ENCODE results near the gene ZNF419. TPM values are rescaled to one million over a fixed set of nuclear protein-coding genes. Genes with fewer than 3 reads are reported as not detected.

The ZNF419 gene
- total and polyA plus RNA-seq, 9 of the 15 experiments (the other 6 are each of a cell fraction or from before 2014, with no cell fraction given): 0.07 to 5.4 (median 1.5) TPM

DNA sequence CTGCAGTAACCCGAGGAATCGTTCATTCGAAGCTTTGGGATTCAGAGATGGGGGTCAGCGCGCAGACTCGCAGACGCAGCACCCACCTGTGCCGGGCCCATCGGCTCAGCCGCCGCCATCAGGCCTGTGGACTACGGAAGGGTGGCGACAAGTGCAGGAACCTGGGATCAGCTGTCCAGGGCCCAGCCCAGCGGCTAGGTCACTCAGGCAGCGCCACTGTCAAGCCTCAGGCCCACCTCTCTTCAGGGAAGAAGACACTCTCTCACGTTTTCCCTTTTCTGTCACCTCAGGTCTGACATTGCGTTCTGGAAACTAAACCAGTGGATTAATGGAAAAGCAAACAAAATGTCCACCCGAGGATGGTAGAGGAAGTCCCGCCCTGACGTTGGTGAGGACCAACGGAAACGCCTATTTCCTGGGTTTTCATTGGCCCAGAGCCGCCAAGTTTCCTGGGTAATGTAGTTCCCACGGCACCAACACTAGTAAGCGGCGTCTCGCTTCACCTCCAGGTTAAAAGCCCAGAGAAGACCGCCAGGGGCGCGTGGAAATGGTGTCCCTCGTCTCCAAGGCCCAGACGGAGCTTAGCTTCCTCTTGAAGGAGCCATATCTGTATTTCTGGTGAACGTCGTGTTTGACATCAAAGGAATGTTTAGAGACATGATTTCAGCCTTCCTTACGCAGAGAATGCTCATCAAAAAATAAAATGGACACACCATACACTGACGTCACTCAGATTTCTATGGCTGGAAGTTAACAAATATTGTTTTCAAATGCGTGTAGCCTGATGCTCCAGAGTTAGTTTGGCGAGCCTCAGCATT is 10.2 kb upstream of the ZNF419 start, which contains the start of gene ZNF772 (continued):
- TF ChIP-seq, protein P1, sequence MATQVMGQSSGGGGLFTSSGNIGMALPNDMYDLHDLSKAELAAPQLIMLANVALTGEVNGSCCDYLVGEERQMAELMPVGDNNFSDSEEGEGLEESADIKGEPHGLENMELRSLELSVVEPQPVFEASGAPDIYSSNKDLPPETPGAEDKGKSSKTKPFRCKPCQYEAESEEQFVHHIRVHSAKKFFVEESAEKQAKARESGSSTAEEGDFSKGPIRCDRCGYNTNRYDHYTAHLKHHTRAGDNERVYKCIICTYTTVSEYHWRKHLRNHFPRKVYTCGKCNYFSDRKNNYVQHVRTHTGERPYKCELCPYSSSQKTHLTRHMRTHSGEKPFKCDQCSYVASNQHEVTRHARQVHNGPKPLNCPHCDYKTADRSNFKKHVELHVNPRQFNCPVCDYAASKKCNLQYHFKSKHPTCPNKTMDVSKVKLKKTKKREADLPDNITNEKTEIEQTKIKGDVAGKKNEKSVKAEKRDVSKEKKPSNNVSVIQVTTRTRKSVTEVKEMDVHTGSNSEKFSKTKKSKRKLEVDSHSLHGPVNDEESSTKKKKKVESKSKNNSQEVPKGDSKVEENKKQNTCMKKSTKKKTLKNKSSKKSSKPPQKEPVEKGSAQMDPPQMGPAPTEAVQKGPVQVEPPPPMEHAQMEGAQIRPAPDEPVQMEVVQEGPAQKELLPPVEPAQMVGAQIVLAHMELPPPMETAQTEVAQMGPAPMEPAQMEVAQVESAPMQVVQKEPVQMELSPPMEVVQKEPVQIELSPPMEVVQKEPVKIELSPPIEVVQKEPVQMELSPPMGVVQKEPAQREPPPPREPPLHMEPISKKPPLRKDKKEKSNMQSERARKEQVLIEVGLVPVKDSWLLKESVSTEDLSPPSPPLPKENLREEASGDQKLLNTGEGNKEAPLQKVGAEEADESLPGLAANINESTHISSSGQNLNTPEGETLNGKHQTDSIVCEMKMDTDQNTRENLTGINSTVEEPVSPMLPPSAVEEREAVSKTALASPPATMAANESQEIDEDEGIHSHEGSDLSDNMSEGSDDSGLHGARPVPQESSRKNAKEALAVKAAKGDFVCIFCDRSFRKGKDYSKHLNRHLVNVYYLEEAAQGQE (IDR thresholded peaks at IDR 0.05; ENCODE audit: borderline replicate concordance): no peak
- TF ChIP-seq, protein P1 (CRISPR knock-in tag; IDR thresholded peaks at IDR 0.05; ENCODE audit: low read depth): no peak
- no peak for TF ChIP-seq NRF1 (conservative IDR thresholded peaks at IDR 0.05 in 1 of 2, IDR thresholded peaks at IDR 0.05 in 1 of 2)
- TF ChIP-seq ZNF282 (CRISPR knock-in tag; IDR thresholded peaks at IDR 0.05): no peak
- TF ChIP-seq MBD2 (IDR thresholded peaks at IDR 0.05; ENCODE audit: borderline replicate concordance, low read depth): peak; percentile 89
- no peak for TF ChIP-seq BHLHE40 (IDR thresholded peaks at IDR 0.05; ENCODE audit: low read length)
- TF ChIP-seq GABPB1 (CRISPR knock-in tag; IDR thresholded peaks at IDR 0.05): peak; percentile 88
- TF ChIP-seq RAD21 (CRISPR knock-in tag; conservative IDR thresholded peaks at IDR 0.05 in 1 of 2, IDR thresholded peaks at IDR 0.05 in 1 of 2): no peak; a peak in 1 of 4 replicates
- TF ChIP-seq CC2D1A (IDR thresholded peaks at IDR 0.05): no peak
- no peak for TF ChIP-seq ZFP30 (CRISPR knock-in tag; IDR thresholded peaks at IDR 0.05; ENCODE audit: borderline replicate concordance)
- TF ChIP-seq, protein P2, sequence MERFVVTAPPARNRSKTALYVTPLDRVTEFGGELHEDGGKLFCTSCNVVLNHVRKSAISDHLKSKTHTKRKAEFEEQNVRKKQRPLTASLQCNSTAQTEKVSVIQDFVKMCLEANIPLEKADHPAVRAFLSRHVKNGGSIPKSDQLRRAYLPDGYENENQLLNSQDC (CRISPR knock-in tag; IDR thresholded peaks at IDR 0.05): no peak
- peak in 2 of 3 experiments; percentile 53 to 88 for TF ChIP-seq YY1 (IDR thresholded peaks at IDR 0.05; ENCODE audit: borderline replicate concordance in 1 of 3, control insufficient read depth in 1 of 3, extremely low read depth in 1 of 3, insufficient read depth in 3 of 3, insufficient read length in 1 of 3, insufficient replicate concordance in 2 of 3, low read depth in 1 of 3, low read length in 2 of 3)
- TF ChIP-seq ZNF764 (CRISPR knock-in tag; IDR thresholded peaks at IDR 0.05; ENCODE audit: low read depth): no peak
- TF ChIP-seq, protein P3, sequence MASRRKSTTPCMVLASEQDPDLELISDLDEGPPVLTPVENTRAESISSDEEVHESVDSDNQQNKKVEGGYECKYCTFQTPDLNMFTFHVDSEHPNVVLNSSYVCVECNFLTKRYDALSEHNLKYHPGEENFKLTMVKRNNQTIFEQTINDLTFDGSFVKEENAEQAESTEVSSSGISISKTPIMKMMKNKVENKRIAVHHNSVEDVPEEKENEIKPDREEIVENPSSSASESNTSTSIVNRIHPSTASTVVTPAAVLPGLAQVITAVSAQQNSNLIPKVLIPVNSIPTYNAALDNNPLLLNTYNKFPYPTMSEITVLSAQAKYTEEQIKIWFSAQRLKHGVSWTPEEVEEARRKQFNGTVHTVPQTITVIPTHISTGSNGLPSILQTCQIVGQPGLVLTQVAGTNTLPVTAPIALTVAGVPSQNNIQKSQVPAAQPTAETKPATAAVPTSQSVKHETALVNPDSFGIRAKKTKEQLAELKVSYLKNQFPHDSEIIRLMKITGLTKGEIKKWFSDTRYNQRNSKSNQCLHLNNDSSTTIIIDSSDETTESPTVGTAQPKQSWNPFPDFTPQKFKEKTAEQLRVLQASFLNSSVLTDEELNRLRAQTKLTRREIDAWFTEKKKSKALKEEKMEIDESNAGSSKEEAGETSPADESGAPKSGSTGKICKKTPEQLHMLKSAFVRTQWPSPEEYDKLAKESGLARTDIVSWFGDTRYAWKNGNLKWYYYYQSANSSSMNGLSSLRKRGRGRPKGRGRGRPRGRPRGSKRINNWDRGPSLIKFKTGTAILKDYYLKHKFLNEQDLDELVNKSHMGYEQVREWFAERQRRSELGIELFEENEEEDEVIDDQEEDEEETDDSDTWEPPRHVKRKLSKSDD (conservative IDR thresholded peaks at IDR 0.05; ENCODE audit: low read length): no peak
- no peak for TF ChIP-seq EGR1 (conservative IDR thresholded peaks at IDR 0.05)
- TF ChIP-seq POLR3A (IDR thresholded peaks at IDR 0.05; ENCODE audit: borderline replicate concordance, extremely low read depth, insufficient read depth, insufficient read length): no peak

All from K562 (cell line).